Measurements from ENCODE around the gene HLA-DPB1.
A peak's percentile ranks its signal among the peaks of the same experiment; 100 is the strongest.
"Not testable (repeated sequence)": the region's sequence is repeated elsewhere in the genome, so short reads cannot be mapped to it uniquely, and the experiment has no call there.

The HLA-DPB1 gene

GRCh38 chr6:33095681-33096080 is 19.9 kb downstream of the HLA-DPB1 start:
- Histone ChIP-seq H3K4me3 (ENCODE audit: low read length, poor library complexity, severe bottlenecking) (no peak overlapping the region), H3K4me1 (ENCODE audit: insufficient read depth, low read length, poor library complexity, severe bottlenecking) (no peaks in the 10 kb centered on the region), H3K4me2 (ENCODE audit: low read depth, low read length, poor library complexity, severe bottlenecking) (no peak overlapping the region), H3K9me3 (ENCODE audit: insufficient read depth, low read depth, low read length) (peaks cover 8% of the 10 kb centered on the region; the same call in 1 of the 2 replicates), H3K79me2 (ENCODE audit: insufficient read depth, low read length) (no peaks in the 10 kb centered on the region), H3K27me3 (ENCODE audit: insufficient read depth, low read length, poor library complexity, severe bottlenecking) (peaks cover 20% of the 10 kb centered on the region), H4K20me1 (ENCODE audit: insufficient read depth, low read length, poor library complexity, severe bottlenecking) (no peaks in the 10 kb centered on the region), H2AFZ (ENCODE audit: low read length) (no peak overlapping the region), H3K9ac (ENCODE audit: low read depth, low read length, poor library complexity, severe bottlenecking) (no peak overlapping the region), H3F3A (ENCODE audit: low read depth) (no peaks in the 10 kb centered on the region), H3K9me2 (replicated peaks; ENCODE audit: low read depth, low read length) (no peaks in the 10 kb centered on the region), H3K36me3 (ENCODE audit: insufficient read depth, low read length) (no peaks in the 10 kb centered on the region)
- no peak for TF ChIP-seq CTCF (conservative IDR thresholded peaks at IDR 0.05; ENCODE audit: low read length)
- TF ChIP-seq EZH2phosphoT487 (IDR thresholded peaks at IDR 0.05; ENCODE audit: borderline replicate concordance) = no peak

GRCh38 chr6:33101121-33101737 is 25.4 kb downstream of the HLA-DPB1 start:
- not testable (repeated sequence) for H4K20me1 ChIP-seq (ENCODE audit: insufficient read depth, low read length, poor library complexity, severe bottlenecking); H3K9ac ChIP-seq (ENCODE audit: low read depth, low read length, poor library complexity, severe bottlenecking); H3K4me2 ChIP-seq (ENCODE audit: low read depth, low read length, poor library complexity, severe bottlenecking); H3K36me3 ChIP-seq (ENCODE audit: insufficient read depth, low read length); H3K4me3 ChIP-seq (ENCODE audit: low read length, poor library complexity, severe bottlenecking); H3K79me2 ChIP-seq (ENCODE audit: insufficient read depth, low read length); H3K4me1 ChIP-seq (ENCODE audit: insufficient read depth, low read length, poor library complexity, severe bottlenecking); H3F3A ChIP-seq (ENCODE audit: low read depth); H2AFZ ChIP-seq (ENCODE audit: low read length); H3K9me2 ChIP-seq (replicated peaks; ENCODE audit: low read depth, low read length)
- H3K9me3 ChIP-seq (ENCODE audit: insufficient read depth, low read depth, low read length) = peaks cover 12% of the 10 kb centered on the region; the same call in 1 of the 2 replicates
- H3K27me3 ChIP-seq (ENCODE audit: insufficient read depth, low read length, poor library complexity, severe bottlenecking) = peaks cover 48% of the 10 kb centered on the region

GRCh38 chr6:33103776-33104175 is 28.0 kb downstream of the HLA-DPB1 start:
- Histone ChIP-seq H3K79me2 (ENCODE audit: insufficient read depth, low read length) (no peaks in the 10 kb centered on the region), H3K9ac (ENCODE audit: low read depth, low read length, poor library complexity, severe bottlenecking) (no peak overlapping the region), H3K9me2 (replicated peaks; ENCODE audit: low read depth, low read length) (no peaks in the 10 kb centered on the region), H3K4me3 (ENCODE audit: low read length, poor library complexity, severe bottlenecking) (no peak overlapping the region), H3K4me1 (ENCODE audit: insufficient read depth, low read length, poor library complexity, severe bottlenecking) (no peaks in the 10 kb centered on the region), H2AFZ (ENCODE audit: low read length) (no peak overlapping the region), H3K36me3 (ENCODE audit: insufficient read depth, low read length) (no peaks in the 10 kb centered on the region), H3K4me2 (ENCODE audit: low read depth, low read length, poor library complexity, severe bottlenecking) (no peak overlapping the region), H4K20me1 (ENCODE audit: insufficient read depth, low read length, poor library complexity, severe bottlenecking) (no peaks in the 10 kb centered on the region), H3K9me3 (ENCODE audit: insufficient read depth, low read depth, low read length) (peaks cover 9% of the 10 kb centered on the region; the same call in 1 of the 2 replicates), H3F3A (ENCODE audit: low read depth) (no peaks in the 10 kb centered on the region), H3K27me3 (ENCODE audit: insufficient read depth, low read length, poor library complexity, severe bottlenecking) (peaks cover 55% of the 10 kb centered on the region)
- TF ChIP-seq EZH2phosphoT487 (IDR thresholded peaks at IDR 0.05; ENCODE audit: borderline replicate concordance) (no peak), CTCF (conservative IDR thresholded peaks at IDR 0.05; ENCODE audit: low read length) (no peak)

GRCh38 chr6:33104887-33105286 is 29.1 kb downstream of the HLA-DPB1 start:
- H3K9me3 ChIP-seq (ENCODE audit: insufficient read depth, low read depth, low read length) = peaks cover 9% of the 10 kb centered on the region; the same call in 1 of the 2 replicates
- no peak overlapping the region for H3K9ac ChIP-seq (ENCODE audit: low read depth, low read length, poor library complexity, severe bottlenecking)
- H2AFZ ChIP-seq (ENCODE audit: low read length) = peak overlapping the region; percentile 65
- no peaks in the 10 kb centered on the region for H3K9me2 ChIP-seq (replicated peaks; ENCODE audit: low read depth, low read length)
- no peaks in the 10 kb centered on the region for H3F3A ChIP-seq (ENCODE audit: low read depth)
- H3K4me1 ChIP-seq (ENCODE audit: insufficient read depth, low read length, poor library complexity, severe bottlenecking) = no peaks in the 10 kb centered on the region
- no peaks in the 10 kb centered on the region for H4K20me1 ChIP-seq (ENCODE audit: insufficient read depth, low read length, poor library complexity, severe bottlenecking)
- TF ChIP-seq EZH2phosphoT487 (IDR thresholded peaks at IDR 0.05; ENCODE audit: borderline replicate concordance) (no peak), CTCF (conservative IDR thresholded peaks at IDR 0.05; ENCODE audit: low read length) (no peak)
- no peaks in the 10 kb centered on the region for H3K79me2 ChIP-seq (ENCODE audit: insufficient read depth, low read length)
- no peak overlapping the region for H3K4me3 ChIP-seq (ENCODE audit: low read length, poor library complexity, severe bottlenecking)
- H3K4me2 ChIP-seq (ENCODE audit: low read depth, low read length, poor library complexity, severe bottlenecking) = no peak overlapping the region
- H3K36me3 ChIP-seq (ENCODE audit: insufficient read depth, low read length) = no peaks in the 10 kb centered on the region
- peaks cover 64% of the 10 kb centered on the region for H3K27me3 ChIP-seq (ENCODE audit: insufficient read depth, low read length, poor library complexity, severe bottlenecking)
